Stimulated activated CD4-positive, alpha-beta T cell treated with anti-CD3 and anti-CD28 coated beads, Interleukin-1b, Interleukin-23, amount 100 ng/mL, for 24 hours (primary cell): Measurements from ENCODE around the gene MED27.

Source experiments
- DNase-seq, 4 experiments: peaks; one replicate each; pipeline ENCODE4 v3.0.0-alpha.2; 2020; ENCODE audit warnings: low read depth in 4 of 4, low spot score in 1 of 4

MED27 gene

GRCh38 chr9:131976157-131977108 lies 103.2 kb downstream of the MED27 start:
- no peak for DNase-seq

- DNase-seq, result no peak
Measured at GRCh38 chr9:131972889-131973288, 106.8 kb downstream of the MED27 start.

GRCh38 chr9:131971482-131972074 lies 108.1 kb downstream of the MED27 start:
- no peak for DNase-seq

- no peak for DNase-seq
Measured at GRCh38 chr9:131969469-131969989, 110.1 kb downstream of the MED27 start.

- no peak for DNase-seq
Measured at GRCh38 chr9:131968632-131969031, 111.0 kb downstream of the MED27 start.

- no peak for DNase-seq
Measured at GRCh38 chr9:131965841-131966240, 113.8 kb downstream of the MED27 start.

GRCh38 chr9:131965103-131965502 lies 114.6 kb downstream of the MED27 start:
- no peak for DNase-seq

- DNase-seq, result no peak
Measured at GRCh38 chr9:131963072-131964030, 116.3 kb downstream of the MED27 start.

GRCh38 chr9:131961496-131961880 lies 118.2 kb downstream of the MED27 start:
- no peak for DNase-seq

- no peak for DNase-seq
Measured at GRCh38 chr9:131960851-131961495, 118.7 kb downstream of the MED27 start.

- DNase-seq, result no peak
Measured at GRCh38 chr9:131960311-131960710, 119.4 kb downstream of the MED27 start.

- DNase-seq, result no peak
Measured at GRCh38 chr9:131959887-131960286, 119.8 kb downstream of the MED27 start.

- DNase-seq, result no peak
Measured at GRCh38 chr9:131959056-131959455, 120.6 kb downstream of the MED27 start.

GRCh38 chr9:131954299-131954698 lies 125.4 kb downstream of the MED27 start:
- DNase-seq, result no peak

- DNase-seq, result no peak
Measured at GRCh38 chr9:131951905-131952304, 127.8 kb downstream of the MED27 start.

GRCh38 chr9:131951155-131951554 lies 128.5 kb downstream of the MED27 start:
- DNase-seq, result no peak

- DNase-seq, result no peak
Measured at GRCh38 chr9:131950487-131950886, 129.2 kb downstream of the MED27 start.

GRCh38 chr9:131946180-131946579 lies 133.5 kb downstream of the MED27 start:
- no peak for DNase-seq

GRCh38 chr9:131943351-131943841 lies 136.3 kb downstream of the MED27 start:
- DNase-seq, result no peak

- DNase-seq, result no peak
Measured at GRCh38 chr9:131942146-131942720, 137.4 kb downstream of the MED27 start.
